Frontal cortex (tissue), 4 donors: ENCODE measurements around the gene ATP11A. TPM values are rescaled to one million over a fixed set of nuclear protein-coding genes. Genes with fewer than 3 reads are reported as not detected.

Source experiments
- DNase-seq, 2 donors: peaks; one replicate each; pipeline ENCODE4 v3.0.0; 2012; ENCODE audit warnings: low spot score in 2 of 2
- FAIRE-seq: peaks from 2 replicates; lab custom pipeline; 2012; peaks lifted over from hg19 to GRCh38; lab: Jason Lieb, UNC
- total RNA-seq: library from RNA; depleted of rRNA; stranded (reverse); fragments of >200 nt; gene quantifications from one replicate; pipeline ENCODE4 v1.2.3, GENCODE V29; 2014
- donor health status: control.
- donor health status: control.
- donor health status: control.

The ATP11A gene
- total RNA-seq, 1 donor from 2014 or later: 6.9 TPM

DNA sequence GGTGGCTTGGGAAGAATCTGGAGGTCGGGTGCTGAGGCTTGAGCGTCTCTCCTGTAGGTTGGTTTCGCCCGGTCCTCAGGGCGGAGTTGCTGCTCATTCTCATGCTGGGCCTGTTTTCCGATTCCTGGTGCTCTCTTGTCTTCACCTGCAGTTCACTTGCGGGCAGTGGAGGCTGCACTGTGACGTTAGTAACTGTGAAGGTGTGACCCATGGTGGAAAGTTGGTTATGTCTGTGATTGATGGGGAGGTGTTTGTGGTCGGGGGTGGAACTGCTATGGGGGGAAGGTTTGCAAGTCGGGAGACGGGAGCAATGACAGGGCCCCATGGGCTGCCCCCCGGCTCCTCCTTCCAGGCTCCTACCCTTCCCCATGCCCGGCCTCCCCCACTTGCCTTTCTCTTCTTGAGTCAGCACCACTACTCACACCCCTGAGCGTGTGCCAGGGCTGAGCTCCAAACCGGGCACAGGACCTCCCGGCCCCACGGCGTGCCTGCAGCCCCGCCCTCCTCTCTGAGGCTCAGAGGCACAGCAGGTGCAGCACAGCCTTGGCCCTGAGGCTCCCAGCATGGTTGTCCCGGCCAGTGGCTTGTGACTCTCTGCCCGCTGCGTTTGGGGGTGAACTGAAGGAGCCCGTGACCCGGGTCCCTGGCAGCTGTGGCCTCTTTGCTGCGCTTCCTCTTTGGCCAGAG is 79.1 kb downstream of the ATP11A start:
- FAIRE-seq (no peak), DNase-seq (peak in 1 of 2 donors; percentile 23)

- FAIRE-seq (no peak), DNase-seq (peak in 1 of 2 donors; percentile 14)
Observed at GRCh38 chr13:112769615-112770014, 79.8 kb downstream of the ATP11A start.

DNA sequence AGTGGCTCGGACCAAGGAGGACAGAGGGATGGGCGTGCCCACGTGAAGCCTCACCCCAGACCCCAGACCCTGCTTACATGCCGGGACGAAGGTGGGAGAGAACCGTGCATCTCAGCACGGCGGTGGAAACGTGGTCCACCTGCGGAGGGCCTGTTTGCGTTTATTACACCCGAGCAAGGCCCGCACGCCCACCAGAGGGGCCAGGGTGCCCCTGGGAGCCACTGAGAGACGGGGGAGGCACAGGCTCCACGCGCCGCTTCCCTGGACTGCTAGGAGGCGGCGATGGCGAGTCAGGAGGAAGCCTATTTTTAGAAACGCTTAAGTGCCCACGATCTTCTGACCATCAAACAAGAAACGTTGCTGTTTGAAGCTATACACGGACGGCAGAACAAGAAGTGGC is 80.7 kb downstream of the ATP11A start:
- FAIRE-seq: no peak

GRCh38 chr13:112771139-112771876 is 81.5 kb downstream of the ATP11A start:
- FAIRE-seq: no peak
- peak in 1 of 2 donors; percentile 26 for DNase-seq

More for the DNA sequence above, 80.7 kb downstream of the ATP11A start:
- peak in 1 of 2 donors; percentile 25 for DNase-seq

DNA sequence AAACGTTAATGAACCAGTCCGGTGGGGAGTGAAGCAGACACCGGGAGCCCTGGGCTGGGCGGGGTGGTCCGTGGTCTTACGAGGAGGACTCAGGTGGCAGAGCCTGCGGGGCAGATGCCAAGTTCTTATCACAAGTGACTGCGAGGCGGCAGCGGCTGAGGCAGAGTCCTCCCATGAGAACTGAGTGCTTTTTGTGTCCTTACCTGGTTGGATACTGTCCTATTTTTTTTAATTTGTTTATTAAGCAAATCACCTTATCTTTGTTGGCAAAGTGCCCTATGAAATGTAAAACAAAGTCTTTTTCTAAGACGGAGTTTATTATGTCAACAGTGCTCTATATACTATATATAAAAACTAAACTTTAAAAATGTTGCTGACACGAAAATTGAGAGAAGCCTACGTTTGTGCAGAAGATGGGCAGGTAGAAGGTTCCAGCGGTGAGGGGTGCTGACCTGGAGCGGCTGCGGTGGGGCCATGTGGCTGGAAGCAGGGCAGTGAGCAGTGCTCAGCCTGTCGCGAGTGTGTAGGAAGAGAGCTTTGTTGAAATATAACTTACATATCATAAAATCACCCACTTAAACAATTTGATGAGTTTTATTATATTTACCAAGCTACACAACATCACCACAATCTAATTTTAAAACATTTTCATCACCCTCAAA is 82.2 kb downstream of the ATP11A start:
- peak in 1 of 2 donors; percentile 17 for DNase-seq
- FAIRE-seq: no peak

GRCh38 chr13:112772539-112772909 is 82.7 kb downstream of the ATP11A start:
- DNase-seq: no peak
- FAIRE-seq: no peak

DNA sequence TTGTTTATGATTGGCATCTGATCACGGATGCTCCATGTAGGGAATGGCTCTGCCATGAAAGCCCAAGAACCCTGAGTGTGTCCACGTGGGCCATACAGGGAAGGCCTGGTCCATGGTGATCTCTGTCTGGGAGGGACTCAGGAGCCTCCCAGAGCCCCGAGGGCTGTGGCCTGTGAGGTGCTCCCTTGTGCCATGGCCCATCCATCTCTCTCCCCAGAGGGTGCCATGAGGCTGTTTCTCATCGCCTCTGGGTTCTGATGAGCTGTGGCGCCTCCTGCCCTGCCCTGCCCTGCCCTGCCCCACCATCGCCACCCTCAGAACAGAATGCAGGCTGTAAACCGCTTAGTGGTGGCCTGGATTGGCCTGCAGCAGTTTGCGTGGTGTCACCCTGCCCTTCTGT is 83.1 kb downstream of the ATP11A start:
- FAIRE-seq (no peak), DNase-seq (peak; percentile 19 to 27)

- DNase-seq (peak in 1 of 2 donors; percentile 42), FAIRE-seq (no peak)
Observed at GRCh38 chr13:112773601-112774447, 84.0 kb downstream of the ATP11A start.

- FAIRE-seq (no peak), DNase-seq (peak in 1 of 2 donors; percentile 41)
Observed at GRCh38 chr13:112774448-112774792, 84.6 kb downstream of the ATP11A start.

- FAIRE-seq (no peak), DNase-seq (peak; percentile 16 to 20)
Observed at GRCh38 chr13:112774829-112775565, 85.2 kb downstream of the ATP11A start.

- FAIRE-seq (no peak), DNase-seq (peak in 1 of 2 donors; percentile 32)
Observed at GRCh38 chr13:112775791-112776279, 86.0 kb downstream of the ATP11A start.

DNA sequence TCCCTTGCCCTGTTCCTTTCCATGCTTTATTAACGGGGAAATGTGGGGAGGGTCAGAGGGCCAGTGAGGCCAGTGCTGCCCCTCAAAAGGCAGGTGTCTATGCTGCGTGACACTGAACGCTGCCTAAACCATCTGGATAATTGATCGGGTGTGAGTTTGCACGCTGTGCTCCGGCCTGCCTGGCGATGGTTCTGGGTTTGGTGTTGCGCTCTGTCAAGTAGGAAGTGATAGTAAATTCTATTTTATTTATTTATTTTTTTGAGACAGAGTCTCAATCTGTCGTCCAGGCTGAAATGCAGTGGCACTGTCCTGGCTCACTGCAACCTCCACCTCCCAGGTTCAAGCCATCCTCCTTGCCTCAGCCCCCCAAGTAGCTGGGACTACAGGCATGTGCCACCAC is 86.5 kb downstream of the ATP11A start:
- DNase-seq: no peak
- FAIRE-seq: no peak

DNA sequence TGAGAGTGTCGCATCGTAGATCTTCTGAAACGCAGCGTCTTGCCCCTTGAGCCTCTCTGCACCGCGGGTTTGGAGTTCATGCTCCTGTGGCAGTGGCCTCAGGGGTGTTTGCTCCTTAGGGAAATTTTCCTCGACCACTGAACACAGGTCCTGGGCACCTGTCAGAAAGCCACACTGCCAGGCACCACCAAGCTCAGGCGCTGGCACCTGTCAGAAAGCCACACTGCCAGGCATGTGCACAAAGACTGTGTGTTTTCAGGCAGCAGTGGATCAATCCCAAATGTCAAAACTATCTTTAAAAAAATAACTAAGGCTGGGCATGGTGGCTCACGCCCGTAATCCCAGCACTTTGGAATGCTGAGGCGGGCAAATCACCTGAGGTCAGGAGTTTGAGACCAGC is 87.1 kb downstream of the ATP11A start:
- FAIRE-seq (no peak), DNase-seq (no peak)

- DNase-seq: peak in 1 of 2 donors; percentile 20
- no peak for FAIRE-seq
Observed at GRCh38 chr13:112777637-112778406, 88.0 kb downstream of the ATP11A start.

GRCh38 chr13:112779856-112780604 is 90.2 kb downstream of the ATP11A start:
- no peak for FAIRE-seq
- DNase-seq: no peak

DNA sequence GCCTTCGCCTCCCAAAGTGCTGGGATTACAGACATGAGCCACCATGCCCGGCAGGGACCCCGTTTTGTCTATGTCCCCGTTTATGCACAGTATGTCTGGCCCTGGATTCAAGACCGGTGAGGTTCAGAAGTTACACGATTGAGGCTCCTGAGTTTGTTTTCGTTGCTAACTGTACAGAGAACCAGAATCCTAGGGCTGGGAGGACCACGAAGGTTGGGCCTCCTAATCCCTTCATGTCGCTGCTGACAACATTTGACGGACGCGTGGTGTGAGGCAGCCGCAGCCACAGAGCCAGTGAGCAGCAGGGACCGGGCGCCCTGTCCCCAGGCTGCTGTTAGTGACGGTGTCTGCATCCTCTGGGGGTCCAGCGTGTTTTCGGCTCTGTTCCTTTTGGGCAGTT is 91.4 kb downstream of the ATP11A start:
- FAIRE-seq: no peak
- DNase-seq: no peak

DNA sequence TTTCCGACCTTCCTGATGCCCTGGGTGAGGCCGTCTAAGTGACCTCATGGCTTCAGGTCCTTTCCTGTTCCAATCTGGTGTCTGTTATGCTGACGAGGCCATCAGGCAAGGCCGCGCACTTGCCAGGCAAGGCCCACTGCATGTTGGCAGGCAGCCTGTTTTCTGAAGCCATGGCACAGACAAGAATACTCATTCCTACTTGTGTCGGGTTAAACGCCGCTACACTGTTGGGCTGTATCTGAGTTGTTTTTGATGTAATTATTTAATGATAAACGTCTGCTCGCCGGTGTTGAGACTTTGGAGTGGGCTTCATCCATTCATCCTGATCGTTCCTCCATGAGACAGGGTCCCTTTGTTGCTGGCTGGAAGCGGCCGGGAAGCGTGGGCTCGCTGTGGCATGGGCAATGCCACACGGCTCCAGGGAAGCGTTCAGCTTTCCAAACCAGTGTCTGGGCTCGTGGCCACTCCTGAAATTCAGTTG is 92.1 kb downstream of the ATP11A start:
- FAIRE-seq (no peak), DNase-seq (no peak)
